ENCODE results near the gene ZNF346.

ZNF346 gene

GRCh38 chr5:177095088-177095669, 72.7 kb downstream of the ZNF346 start:
- DNase-seq: no peak

- DNase-seq: no peak
Observed at GRCh38 chr5:177096162-177097015, 73.9 kb downstream of the ZNF346 start.

- DNase-seq: no peak
Observed at GRCh38 chr5:177097016-177097985, 74.8 kb downstream of the ZNF346 start.

GRCh38 chr5:177098120-177098469, 75.6 kb downstream of the ZNF346 start:
- no peak for DNase-seq

- DNase-seq: no peak
Observed at GRCh38 chr5:177098470-177099141, 76.1 kb downstream of the ZNF346 start.

- no peak for DNase-seq
Observed at GRCh38 chr5:177099422-177100093, 77.1 kb downstream of the ZNF346 start.

GRCh38 chr5:177100714-177101121, 78.2 kb downstream of the ZNF346 start:
- peak; percentile 26 for DNase-seq

GRCh38 chr5:177103523-177104253, 81.2 kb downstream of the ZNF346 start:
- DNase-seq: no peak

GRCh38 chr5:177105691-177106476, 83.4 kb downstream of the ZNF346 start:
- no peak for DNase-seq

GRCh38 chr5:177107159-177107558, 84.7 kb downstream of the ZNF346 start:
- no peak for DNase-seq

GRCh38 chr5:177109810-177110209, 87.3 kb downstream of the ZNF346 start:
- no peak for DNase-seq

- no peak for DNase-seq
Observed at GRCh38 chr5:177111720-177112394, 89.4 kb downstream of the ZNF346 start.

GRCh38 chr5:177112589-177113220, 90.2 kb downstream of the ZNF346 start:
- DNase-seq: no peak

GRCh38 chr5:177113566-177114424, 91.3 kb downstream of the ZNF346 start:
- peak; percentile 62 for DNase-seq

GRCh38 chr5:177116631-177117373, 94.3 kb downstream of the ZNF346 start:
- DNase-seq: peak; percentile 89

- no peak for DNase-seq
Observed at GRCh38 chr5:177117441-177118045, 95.0 kb downstream of the ZNF346 start.

GRCh38 chr5:177122566-177122965, 100.1 kb downstream of the ZNF346 start:
- no peak for DNase-seq
